HPDE6-E6E7 (cell line): ENCODE measurements around the gene TACSTD2.
"Not testable (repeated sequence)": the region's sequence is repeated elsewhere in the genome, so short reads cannot be mapped to it uniquely, and the experiment has no call there.

Experiments used
- DNase-seq: peaks from one replicate; pipeline ENCODE4 v3.0.0; 2011; ENCODE audit warnings: missing footprints; ENCODE audit errors: extremely low spot score

TACSTD2 gene, protein sequence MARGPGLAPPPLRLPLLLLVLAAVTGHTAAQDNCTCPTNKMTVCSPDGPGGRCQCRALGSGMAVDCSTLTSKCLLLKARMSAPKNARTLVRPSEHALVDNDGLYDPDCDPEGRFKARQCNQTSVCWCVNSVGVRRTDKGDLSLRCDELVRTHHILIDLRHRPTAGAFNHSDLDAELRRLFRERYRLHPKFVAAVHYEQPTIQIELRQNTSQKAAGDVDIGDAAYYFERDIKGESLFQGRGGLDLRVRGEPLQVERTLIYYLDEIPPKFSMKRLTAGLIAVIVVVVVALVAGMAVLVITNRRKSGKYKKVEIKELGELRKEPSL

DNA sequence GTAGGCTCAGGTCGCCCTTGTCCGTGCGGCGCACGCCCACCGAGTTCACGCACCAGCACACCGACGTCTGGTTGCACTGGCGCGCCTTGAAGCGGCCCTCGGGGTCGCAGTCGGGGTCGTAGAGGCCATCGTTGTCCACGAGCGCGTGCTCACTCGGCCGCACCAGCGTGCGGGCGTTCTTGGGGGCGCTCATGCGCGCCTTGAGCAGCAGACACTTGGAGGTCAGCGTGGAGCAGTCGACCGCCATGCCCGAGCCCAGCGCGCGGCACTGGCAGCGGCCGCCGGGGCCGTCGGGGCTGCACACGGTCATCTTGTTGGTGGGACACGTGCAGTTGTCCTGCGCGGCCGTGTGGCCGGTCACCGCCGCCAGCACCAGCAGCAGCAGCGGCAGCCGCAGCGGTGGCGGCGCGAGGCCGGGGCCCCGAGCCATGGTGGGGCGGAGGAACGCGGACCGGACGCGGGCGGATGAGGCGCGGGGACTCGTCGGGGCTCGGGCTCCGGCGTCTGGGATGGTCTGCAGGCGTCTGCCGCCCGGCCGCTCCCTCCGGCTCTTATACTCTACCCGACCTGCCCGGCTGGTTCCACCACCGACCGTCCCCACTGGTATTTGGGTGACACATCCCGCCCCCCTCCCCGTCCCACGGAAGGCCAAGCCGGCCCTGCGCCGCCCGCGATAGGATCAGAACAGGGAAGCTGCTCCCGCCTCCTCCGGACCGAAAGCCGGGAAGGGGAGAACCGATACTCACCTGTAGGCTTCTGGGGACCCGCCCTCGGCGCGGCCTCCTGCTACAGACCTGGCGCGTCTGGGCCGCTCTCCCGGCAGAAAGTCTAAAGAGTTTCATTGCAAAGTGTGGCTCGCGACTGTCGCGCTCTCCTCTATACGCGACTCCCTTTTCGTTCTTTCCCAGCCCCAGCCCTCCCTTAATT is at the start of gene TACSTD2:
TSS of gene TACSTD2 (minus strand) at position 526 of the 927 bp plus-strand sequence. CDS start at position 430, 96 bp downstream.
- peak; percentile 77 for DNase-seq

DNA sequence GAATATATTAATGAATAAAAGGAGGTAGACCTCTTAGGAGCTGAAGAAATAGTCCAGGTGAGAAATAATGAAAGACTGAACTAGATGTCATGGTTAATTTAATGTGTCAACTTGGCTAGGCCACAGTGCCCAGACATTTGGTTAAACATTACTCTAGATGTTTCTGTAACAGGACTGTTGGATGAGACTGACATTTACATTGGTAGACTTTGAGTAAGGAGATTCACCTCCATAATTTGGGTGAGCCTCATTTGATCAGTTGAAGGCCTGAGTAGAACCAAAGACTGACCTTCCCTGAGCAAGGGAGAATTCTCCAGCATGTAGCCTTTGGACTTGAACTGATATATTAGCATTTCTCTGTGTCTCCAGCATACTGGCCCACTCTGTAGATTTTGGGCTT is 49.2 kb upstream of the TACSTD2 start:
- DNase-seq: no peak

DNA sequence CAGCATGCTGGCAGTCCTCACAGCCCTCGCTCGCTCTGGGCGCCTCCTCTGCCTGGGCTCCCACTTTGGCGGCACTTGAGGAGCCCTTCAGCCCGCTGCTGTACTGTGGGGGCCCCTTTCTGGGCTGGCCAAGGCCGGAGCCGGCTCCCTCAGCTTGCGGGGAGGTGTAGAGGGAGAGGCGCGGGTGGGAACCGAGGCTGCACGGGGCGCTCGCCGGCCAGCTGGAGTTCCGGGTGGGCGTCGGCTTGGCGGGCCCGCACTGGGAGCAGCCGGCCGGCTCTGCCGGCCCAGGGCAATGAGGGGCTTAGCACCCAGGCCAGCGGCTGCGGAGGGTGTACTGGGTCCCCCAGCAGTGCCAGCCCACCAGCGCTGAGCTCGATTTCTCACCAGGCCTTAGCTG is 46.2 kb upstream of the TACSTD2 start:
- not testable (repeated sequence) for DNase-seq

DNA sequence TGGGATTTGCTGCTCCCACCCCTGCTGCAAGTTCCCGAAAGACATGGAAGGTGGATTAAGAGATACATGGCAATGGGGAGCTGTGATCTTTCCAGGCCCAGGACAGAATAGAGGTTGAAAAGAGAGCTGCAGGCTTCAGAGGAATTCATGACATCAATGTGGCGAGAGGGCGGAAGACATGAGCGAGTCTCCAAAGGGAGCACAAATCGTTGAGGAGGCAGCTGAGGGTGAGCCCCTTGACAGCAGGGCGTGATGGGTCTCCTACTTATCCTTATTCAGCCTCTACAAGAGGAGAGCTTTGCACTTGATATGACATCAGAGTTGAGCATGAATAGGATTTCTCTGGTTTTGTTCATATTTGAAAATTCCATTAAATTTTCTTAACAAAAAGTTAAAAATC is 45.5 kb upstream of the TACSTD2 start:
- no peak for DNase-seq

DNA sequence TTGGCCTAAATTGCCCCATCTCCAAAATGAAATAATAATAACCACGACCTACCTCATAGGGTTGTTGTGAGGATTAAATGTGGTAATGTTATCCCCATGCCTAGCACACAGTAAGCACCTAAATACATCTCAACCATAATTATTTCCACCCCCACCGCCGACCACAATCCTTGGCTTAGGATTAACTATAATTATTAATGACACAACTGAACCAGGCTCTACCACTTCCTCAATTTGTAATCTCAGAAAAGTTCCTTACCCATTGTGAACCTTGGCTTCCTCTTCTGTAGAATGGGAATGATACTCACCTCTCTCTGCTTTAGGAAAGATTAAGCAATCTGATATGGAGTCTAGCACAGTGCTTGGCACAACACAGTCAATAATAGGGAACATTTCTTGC is 44.3 kb upstream of the TACSTD2 start:
- no peak for DNase-seq

DNA sequence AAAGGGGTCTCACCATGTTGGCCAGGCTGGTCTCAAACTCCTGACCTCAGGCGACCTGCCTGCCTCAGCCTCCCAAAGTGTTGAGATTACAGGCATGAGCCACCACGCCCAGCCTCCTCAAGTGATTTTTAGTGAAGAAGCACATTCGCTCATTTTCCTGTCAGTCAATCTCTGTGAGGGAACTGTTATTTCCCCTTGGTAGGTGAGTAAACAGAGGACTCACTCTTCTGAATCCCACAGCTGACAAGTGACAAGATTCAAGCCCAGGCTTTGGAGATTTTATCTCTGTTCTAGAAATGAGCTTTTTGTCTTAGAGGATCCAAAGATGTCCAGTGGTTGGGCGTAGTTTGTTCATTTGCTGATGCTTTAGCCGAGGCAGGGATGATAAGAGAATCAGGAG is 43.9 kb upstream of the TACSTD2 start:
- no peak for DNase-seq

DNA sequence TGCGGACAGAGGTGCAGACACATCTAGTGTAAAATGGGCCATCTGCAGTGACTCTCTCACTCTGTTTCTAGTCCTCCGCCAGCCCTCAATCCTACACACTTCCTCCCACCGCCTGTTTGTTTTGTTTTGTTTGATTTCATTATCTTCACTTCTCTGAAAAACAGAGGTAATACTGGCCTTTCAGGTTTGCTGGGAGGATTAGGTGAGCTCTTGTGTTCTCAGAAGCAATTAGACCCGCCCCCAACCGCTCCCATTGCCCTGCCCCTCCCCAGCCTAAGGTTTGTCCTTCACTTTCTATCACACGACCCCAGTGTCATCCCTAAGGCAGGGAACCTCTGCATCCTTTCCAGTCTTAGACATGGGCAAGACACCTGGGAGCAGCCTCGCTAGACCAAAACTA is 43.2 kb upstream of the TACSTD2 start:
- DNase-seq: peak; percentile 34

DNA sequence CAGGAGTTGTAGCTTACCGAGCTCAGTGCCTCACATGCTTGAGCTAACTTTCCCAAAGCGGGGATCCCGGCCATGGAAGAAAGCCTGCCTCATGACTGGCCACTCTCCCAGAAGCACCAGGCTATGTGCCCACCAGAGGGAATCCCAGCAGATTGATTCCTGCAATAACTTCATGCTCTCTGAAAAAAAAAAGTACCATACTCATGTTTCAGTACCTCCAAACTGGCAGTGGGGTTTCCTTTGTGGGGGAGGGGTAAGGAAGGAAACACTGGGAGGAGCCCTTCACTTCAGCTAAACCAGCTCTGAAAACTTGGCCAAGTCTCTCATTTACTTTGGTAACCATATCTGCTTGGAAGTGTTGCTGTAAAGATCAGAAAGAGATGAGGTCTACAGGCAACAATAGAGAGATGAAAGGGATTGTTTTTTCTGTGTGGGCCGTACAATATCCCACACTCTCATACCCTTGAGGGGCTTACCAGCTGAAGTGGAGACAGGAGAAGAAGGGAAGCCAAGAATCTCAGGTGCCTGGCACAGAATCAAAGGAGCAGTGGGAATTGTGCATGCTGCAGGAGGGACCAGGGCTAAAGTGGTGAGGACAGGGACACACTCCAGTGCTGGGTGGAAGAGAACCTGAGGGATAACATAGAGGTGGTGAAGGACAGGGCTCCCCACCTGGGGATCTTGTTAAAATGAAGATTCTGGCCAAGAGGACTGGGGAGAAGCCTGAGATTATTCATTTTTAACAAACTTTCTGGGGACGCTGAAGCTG is 42.4 kb upstream of the TACSTD2 start:
- DNase-seq: no peak

DNA sequence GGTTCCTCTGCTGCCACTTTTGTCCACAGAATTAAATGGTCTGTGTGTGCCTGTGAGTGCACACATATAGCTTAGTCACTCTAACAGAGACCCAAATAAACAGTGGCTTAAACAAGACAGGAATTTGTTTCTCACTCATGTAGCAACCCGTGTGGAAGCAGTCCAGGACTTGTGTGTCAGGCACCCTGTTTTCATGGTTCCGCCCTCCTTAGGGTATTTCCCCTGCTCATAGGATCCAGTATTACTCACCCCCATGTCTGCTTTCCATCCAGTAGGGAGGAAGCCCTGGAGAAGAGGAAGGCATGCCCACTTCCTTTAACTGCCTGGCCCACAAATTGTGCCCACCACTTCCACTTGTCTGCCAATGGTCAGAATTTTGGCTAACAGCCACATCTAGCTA is 41.3 kb upstream of the TACSTD2 start:
- peak; percentile 94 for DNase-seq

DNA sequence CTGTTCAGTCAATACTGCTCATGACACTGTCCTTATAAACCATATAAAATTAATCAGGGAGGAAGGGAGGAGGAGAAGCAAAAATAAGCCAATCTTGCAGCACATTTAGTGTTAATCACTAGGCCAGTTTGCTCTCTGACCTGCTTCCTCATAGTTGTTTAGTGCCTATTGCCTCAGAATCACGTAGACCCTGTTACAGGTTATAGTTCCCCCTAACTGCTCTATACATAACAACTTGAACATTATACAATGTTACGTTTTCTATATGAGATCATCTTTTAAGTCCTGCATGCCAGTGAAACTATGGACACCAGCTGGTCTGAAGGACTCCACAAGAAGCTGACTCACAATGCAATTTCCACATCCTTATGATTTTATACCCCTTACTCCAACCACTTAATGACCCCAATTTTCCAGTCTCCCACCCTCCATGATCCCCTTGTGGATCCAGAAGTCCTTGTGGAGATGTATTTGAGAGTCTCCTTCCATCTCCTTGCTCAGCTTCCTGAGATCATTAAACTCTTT is 34.9 kb upstream of the TACSTD2 start:
- no peak for DNase-seq

DNA sequence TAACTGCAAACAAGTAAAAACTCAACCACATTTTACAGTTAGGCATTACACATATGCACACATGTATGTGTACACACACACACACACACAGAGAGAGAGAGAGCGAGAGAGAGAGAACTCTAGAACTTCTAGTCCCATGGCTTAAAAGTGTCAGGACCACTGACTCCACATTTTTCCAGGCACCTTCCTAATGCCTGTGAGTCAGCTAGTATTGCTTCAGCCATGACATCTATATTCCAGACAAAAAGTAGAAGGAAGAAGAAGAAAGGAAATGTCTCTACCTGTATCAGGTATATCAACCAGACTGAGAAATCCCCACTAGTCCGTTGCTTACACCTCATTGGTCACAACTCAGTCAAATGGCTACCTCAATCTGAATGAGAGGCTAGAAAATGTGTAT is 31.9 kb upstream of the TACSTD2 start:
- DNase-seq: no peak

DNA sequence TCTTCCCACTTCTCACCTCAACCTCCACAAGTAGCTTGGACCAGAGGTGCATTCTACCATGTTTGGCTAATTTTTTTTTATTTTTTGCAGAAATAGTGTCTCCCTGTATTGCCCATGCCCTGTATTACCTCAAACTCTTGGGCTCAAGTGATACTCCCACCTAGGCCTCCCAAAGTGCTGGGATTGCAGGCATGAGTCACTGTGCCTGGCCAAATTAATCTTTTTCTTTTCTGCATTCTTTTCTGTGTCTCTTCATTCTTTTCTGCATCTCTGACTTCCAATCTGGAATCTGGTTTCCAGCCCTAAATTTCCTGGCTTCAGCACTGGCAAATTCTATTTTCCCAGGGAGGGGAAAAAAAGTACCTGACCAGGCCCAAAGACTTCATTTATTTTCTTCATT is 31.2 kb upstream of the TACSTD2 start:
- no peak for DNase-seq

DNA sequence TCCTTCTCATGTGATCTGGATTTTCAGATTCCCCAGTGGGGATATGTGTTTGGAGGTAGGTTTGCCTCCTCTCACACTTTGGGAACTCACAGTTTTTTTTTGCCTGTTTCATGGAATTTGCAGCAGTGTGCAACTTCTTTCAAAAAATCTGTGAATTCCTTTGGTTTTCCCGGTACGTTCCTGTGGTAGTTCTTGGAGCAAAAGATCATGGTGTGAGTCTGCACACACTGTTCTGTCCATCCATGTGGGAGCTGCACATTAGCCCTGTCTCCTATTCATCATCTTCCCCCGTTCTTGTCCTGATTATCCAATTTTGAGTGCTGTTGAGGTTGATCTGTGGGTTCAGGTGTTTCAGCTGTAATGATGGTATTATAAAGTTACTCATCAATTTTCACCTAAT is 30.3 kb upstream of the TACSTD2 start:
- DNase-seq: no peak

DNA sequence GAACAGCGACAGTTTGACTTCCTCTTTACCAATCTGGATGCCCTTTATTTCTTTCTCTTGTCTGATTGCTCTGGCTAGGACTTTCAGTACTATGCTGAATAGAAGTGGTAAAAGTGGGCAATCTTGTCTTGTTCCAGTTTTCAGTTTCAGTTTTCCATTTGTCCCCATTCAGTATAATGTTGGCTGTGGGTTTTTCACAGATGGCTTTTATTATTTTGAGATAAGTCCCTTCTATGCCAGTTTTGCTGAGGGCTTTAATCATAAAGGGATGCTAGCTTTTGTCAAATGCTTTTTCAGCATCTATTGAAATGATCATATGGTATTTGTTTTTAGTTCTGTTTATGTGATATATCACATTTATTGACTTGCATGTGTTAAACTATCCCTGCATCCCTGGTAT is 24.9 kb upstream of the TACSTD2 start:
- not testable (repeated sequence) for DNase-seq

DNA sequence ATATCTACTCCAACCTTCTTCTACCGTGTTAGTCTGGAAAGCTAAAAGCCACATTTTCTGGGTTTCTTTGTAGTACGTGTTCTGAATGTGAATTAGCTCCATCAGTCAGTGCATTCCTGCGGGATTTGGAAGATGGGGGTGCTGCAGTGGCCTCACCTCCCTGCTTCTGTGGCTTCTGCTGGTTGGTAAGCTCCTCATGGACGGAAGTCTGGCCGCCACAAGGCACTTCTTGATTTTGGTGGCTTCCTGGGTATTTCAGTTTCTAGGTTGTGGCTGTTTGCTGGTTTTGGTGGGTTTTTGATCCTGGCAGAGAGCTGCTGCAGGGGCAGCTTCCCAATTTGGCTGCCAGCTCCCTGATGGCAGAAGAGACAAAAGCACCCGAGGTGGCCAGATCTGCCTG is 20.9 kb upstream of the TACSTD2 start:
- no peak for DNase-seq

DNA sequence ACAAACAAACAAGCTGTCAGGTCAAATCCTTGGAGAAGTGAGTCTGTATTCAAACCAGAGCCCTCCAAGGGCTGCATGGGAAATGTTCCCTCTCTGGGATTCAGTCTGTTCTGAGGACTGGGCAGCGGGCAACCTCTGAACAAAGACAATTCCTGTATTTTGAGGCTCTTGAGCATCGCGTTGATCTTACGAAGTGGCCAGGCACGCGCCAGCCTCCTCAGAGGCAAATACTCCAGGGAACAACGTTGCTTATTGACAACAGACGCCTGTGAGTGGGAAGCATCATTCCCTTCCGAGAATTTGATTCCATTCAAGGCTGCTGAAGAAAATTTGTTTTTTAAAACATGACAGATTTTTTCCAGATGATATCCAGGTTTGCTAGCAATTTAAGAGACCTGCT is 20.0 kb upstream of the TACSTD2 start:
- no peak for DNase-seq

DNA sequence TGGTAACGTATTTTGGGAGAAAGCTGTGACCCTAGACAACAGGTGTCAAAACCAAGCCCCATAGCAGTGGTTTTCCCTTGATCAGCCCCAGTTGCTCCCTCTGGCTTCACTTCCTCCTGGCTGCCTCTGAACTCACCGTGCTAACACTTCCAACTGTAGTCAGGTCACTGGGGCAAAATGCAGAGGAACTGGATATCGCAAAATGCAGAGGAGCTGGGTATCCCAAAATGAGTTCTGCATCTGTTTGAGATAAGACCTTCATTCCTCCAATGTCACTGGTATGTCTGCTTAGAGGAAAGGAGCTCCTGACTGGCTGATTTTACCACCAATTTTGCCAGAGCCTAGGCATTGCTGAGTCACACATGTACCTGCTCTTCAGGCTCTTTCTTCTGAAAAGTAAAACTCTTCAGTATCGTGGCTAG is 19.6 kb upstream of the TACSTD2 start:
- no peak for DNase-seq

DNA sequence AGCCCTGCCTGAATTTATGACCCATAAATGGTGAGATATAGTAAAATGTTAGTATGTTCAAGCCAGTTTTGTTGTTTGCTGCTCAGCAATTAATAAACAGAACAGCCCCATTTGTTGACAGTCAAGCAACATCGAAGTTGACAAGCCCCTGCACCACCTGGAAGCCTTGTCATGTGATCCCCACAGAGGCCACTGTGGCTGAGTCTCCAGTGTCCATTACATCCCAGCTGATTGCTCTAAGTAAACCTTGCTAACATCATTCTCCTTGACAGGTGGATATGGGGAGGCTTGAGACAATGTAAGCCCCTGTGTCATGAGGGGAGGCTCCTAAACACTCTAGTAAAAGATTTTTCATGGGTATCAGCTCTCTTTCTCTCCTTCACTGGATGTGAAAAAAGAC is 17.5 kb upstream of the TACSTD2 start:
- DNase-seq: no peak

DNA sequence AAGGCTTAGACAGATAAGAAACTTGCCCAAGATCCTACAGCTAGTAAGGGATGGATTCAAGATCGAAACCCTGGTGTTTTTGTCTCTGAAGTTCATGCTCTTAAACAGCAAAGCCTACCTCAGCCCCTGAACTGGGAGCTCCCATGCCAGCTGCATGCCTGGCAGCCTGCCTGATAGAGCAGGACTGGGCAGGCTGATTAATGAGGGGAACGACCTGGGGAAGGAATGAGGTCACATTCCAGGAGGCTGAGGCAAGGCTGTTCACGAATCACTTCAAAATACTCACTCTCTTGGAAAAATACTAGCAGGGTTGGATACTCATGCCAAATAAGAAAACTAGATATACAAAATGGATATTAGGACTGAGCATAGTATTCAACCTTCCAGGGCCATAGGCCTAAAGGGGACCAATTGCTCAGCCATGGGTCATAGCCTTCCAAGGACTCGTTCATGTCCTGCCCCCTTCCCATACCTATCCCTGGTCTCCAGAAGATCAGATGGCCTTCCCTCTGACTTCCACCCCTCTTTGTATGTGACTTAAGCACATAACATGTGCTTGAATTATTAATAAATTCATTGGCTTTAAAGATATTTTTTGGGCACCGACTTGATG is 15.6 kb upstream of the TACSTD2 start:
- DNase-seq: peak; percentile 91

DNA sequence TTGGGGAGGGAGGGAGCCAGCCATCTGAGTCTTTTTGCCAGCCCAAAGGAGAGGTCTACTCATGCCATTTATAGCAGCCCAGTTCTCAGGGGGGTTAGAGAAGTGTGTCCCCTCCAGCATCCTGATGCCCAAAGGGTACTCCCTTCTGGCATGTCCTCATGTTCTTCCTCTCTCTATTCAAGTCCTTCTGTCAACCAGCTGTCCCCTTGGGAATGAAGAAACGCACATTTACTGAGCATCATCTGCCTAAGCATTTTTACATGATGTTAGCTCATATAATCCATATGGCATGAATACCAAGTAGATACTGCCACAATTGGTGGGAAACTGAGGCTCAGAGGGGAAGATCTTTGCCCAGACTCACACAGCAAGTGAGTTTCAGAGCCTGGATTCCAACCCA is 14.8 kb upstream of the TACSTD2 start:
- no peak for DNase-seq

DNA sequence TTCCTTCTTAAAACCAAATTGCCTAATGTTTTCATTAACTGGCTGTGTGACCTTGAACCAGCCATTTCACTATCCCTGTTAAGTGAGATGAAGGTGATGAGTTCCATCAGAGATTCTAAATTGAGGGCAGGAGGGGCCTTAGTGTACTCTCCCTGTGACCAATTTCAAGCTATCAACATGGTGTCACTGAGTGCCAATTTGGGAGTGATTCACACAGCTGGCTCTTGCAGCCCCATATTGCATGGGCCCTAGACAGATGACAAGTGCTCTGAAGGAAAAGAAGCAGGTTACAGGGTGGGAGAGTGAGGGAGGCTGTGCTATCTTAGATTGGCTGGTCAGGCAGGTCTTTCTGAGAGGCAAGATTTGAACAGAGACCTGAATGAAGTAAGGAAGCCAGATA is 13.0 kb upstream of the TACSTD2 start:
- no peak for DNase-seq

DNA sequence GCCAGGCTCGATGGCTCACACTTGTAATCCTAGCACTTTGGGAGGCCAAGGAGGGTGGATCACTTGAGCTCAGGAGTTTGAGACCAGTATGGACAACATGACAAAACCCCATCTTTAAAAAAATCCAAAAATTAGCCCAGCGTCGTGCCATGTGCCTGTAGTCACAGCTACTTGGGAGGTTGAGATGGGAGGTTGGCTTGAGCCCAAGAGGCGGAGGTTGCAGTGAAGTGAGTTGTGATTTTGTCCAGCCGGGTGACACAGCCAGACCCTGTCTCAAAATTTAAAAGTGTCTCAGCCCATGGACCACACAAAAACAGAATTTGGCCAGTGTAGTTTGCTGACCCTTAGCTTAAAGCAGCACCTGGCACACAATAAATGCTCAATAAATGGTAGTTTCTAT is 11.3 kb upstream of the TACSTD2 start:
- DNase-seq: no peak
